GM19328 (cell line): ENCODE data around the gene KRTAP5-5.
"Not testable (repeated sequence)": the region's sequence is repeated elsewhere in the genome, so short reads cannot be mapped to it uniquely, and the experiment has no call there.

Experiments
- ATAC-seq: cut with Tn5 transposase; IDR thresholded peaks from one replicate; pipeline ENCODE4 v1.9.1; 2021; ENCODE audit warnings: mild to moderate bottlenecking, moderate library complexity; ENCODE audit not compliant: unreplicated experiment

KRTAP5-5 gene

DNA sequence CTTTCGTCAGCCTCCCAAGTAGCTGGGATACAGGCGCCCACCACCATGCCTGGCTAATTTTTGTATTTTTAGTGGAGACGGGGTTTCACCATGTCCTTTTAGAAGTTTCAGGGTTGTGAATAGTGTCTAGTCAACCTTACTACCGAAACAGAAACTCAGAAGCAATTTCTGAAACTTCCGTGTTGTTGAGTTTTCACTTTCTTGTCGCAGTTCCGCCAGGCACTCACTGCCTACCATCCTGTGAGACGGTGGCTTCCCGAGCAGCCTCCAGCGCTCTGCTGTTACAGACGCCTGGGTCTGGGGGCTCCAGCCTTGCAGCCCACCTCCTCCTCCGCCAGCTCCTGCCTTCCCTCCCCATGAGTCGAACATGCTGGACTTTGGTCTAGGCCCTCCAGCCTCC is 23.7 kb upstream of the KRTAP5-5 start:
- not testable (repeated sequence) for ATAC-seq

DNA sequence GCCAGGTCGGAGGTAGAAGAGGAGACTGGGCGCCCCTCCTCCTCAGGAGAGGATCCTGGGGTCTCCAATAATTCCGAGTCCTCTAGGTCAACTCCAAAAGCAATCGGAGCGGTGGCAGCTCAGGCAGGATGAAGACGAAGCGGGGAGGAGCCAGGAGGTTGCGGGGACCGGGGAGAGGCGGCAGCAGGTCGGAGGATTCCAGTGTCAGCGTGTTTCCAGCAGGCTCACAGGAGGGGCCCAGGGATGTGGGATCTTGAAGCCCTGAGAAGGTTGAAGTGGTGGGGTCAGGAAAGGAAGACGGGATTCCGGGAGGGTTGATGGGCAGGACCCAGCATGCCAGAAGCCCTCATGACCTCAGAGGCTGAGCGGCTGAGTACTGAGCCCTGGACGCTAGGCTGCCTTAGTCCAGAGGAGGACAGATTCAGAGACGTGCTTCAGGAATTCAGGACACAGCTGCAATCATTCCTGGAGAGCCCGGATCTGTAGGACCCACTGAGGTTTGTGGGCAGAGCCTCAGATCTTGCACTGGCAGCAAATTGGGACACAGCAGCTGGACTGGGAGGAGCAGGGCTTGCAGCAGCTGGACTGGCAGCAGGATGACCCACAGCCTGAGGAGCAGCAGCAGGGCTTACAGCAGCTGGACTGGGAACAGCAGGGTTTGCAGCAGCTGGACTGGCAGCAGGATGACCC is 22.3 kb upstream of the KRTAP5-5 start:
- not testable (repeated sequence) for ATAC-seq

DNA sequence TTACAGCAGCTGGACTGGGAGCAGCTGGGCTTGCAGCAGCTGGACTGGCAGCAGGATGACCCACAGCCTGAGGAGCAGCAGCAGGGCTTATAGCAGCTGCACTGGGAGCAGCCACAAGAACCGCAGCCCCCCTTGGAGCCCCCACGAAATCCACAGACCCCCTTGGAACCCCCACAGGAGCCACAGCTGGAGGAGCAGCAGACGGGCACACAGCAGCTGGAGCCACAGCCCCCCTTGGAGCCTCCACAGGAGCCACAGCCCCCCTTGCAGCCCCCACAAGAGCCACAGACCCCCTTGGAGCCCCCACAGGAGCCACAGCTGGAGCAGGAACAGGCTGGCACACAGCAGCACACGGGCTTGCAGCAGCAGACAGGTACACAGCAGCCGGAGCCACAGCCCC is 21.7 kb upstream of the KRTAP5-5 start:
- ATAC-seq: not testable (repeated sequence)

DNA sequence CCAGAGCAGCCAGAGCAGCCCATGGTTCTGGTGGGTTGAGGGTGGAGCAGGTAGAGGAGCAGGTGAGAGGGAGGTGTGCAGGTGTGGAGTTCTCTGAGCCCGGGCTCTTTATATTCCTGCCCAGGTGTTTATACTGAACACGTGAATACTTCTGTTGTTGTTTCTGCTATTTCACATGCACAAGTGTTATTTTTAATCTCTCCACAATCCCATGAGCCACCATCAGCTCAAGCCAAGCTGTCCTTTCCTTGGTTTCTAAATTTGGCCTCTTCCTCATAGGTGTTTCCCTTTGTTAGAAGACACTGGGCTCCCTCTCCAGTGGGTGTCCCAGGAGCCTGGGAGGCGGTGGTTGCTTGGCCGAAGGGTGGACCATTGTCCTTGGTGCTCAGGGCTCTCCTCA is 21.2 kb upstream of the KRTAP5-5 start, which contains the start of gene KRTAP5-3:
TSS of gene KRTAP5-3 (minus strand) at position 101 of the 400 bp plus-strand sequence. CDS start at position 23, 78 bp downstream.
- no peak for ATAC-seq

DNA sequence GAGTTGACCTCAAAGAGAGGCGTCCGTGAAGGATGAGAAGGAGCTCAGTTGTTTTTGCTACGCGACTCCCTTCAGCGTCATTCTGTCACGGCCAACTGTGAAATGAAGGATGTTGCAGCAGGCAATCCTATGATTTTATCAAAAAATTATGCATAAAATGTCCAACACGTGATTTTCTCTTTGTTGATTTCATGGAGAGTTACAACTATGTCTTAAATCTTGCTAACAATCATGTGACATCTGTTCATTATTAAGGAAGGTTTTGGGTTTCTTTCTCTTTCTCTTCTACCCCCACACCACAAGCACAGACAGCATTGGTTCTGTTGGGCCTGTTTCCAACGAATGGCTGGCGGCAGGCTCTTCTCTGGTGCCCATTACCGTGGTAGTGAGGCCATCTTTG is 11.3 kb upstream of the KRTAP5-5 start:
- no peak for ATAC-seq

DNA sequence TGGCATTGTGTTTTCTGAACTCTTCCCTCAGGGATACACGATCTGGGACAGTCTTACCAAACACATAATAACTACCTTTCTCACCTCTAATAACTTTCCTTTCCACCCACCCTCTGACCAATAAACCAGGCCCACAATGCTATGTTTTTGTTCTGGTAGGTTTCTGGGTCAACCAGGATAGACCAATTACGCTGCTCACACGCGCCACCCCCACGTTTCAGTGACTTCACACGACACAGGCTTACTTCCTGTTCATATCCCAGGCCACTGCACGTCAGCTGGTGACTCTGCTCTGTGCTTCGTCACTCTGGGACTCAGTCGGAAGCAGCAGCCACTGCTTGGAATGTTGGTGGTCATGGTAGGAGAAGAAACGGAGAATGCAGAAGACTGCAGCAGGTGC is 10.1 kb upstream of the KRTAP5-5 start:
- no peak for ATAC-seq

DNA sequence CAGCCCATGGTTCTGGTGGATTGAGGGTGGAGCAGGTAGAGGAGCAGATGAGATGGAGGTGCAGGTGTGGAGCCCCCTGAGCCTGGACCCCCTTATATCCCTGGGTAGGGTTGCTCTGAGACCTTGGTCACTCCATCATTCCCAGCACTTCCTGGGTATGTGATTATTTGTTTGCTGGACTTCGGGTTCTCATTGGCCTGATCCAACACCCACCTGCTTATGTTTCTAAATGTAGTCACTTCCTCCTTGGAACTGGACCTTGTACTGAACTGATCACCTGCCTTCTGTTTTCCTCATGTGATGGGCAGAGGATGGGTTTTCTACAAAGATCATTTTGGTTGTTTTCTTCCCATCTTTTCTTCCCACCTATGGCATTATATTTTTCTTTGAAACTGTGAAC is 7.5 kb upstream of the KRTAP5-5 start, which contains the start of gene KRTAP5-4:
TSS of gene KRTAP5-4 (minus strand) at position 53 of the 400 bp plus-strand sequence. CDS start at position 8, 45 bp downstream.
- ATAC-seq: no peak

DNA sequence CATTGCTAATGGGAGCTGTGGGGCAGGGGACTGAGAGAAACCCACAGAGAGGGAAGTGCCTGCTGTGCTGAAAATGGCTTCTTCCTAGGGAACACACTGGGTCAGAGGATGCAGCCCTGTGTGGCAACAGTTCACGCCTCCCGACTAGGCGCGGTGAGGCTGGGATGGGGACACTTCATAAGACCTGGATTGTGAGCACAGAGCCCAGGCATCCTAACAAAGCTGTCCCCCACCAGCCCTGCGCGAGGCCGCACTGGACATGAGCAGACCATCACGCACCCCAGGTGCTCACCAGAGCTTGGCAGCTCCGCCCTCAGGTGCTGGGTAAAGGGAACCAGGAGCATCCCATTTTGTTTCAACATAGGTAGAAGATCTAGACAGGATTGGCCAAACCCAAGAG is 5.9 kb upstream of the KRTAP5-5 start:
- no peak for ATAC-seq

DNA sequence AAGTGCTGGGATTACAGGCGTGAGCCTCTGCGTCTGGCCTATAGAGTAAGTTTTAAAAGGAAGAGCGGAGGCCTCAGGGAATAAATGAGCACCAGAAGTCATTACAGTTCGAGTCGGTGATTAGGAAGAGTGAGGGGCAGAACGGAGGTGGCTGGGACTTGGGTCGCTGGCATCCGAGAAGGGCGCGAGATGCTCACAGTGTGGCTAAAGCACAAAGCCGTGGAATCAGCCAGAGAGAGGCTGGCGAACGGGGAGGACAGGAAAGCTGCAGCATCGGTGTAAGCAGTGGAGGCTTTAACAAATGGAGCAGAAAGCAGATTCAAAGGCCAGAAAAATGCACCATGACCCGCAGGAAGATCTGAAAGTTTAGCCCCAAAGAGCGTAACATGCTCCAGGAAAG is 5.0 kb upstream of the KRTAP5-5 start:
- no peak for ATAC-seq

DNA sequence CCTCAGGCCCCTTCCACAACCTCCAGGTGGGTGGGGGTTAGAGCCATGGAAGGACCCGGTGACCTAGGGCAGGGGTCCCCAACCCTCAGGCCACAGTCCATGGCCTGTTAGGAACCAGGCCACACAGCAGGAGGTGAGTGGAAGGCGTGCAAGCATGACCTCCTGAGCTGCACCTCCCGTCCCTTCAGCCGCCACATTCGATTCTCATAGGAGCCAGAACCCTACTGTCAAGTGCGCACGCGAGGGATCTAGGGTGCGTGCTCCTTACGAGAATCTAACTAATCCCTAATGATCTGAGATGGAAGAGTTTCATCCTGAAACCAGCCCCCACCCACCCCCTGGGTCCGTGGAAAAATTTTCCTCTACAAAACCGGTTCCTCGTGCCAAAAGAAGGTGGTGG is 4.0 kb upstream of the KRTAP5-5 start:
- no peak for ATAC-seq

DNA sequence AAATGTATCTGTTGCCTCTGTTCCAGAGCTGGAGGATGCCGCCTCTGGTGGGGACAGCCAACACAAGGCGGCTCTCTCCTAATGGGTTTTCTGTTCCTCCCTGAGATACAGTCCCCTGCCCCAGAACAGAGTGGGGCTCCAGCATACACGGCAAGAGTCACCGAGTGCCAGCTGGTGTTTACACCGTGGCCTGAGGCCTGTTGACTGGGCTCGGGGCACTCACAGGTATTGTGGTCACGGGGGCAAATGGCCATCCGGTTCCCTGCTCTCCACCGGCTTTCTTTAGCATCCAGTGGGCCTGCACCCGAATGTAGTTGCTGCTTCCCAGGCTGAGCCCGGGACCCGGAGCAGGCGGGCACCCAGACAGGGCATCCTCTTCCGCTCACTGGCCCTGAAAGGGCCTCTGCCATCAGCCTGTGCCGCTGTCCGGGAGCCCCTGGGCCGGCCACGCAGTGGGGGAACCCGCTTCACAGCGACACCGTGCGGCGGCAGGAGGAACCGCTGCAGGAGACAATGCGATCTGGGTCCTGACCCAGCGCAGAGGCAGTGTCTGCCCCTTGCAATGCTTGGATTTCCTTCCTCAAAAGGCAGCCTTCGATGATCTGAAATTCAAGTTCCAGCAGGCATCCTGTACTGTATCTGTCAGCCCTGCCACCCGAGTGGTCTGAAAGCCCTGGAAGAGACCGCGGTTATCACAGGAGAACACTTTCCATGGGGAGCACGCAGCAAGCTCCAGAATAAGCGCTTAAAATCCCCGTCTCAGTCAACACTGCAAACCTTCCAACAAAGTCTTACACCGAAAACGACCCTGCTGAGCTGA is 859 bp upstream of the KRTAP5-5 start:
- no peak for ATAC-seq

DNA sequence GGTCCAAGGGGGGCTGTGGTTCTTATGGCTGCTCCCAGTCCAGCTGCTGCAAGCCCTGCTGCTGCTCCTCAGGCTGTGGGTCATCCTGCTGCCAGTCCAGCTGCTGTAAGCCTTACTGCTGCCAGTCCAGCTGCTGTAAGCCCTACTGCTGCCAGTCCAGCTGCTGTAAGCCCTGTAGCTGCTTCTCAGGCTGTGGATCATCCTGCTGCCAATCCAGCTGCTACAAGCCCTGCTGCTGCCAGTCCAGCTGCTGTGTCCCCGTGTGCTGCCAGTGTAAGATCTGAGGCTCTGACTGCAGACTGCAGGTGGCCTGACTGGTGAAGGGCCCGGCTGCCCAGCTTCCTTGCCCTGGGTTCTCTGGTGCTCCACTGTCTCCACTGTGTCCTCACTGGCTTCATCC is 696 bp downstream of the KRTAP5-5 start:
- no peak for ATAC-seq

DNA sequence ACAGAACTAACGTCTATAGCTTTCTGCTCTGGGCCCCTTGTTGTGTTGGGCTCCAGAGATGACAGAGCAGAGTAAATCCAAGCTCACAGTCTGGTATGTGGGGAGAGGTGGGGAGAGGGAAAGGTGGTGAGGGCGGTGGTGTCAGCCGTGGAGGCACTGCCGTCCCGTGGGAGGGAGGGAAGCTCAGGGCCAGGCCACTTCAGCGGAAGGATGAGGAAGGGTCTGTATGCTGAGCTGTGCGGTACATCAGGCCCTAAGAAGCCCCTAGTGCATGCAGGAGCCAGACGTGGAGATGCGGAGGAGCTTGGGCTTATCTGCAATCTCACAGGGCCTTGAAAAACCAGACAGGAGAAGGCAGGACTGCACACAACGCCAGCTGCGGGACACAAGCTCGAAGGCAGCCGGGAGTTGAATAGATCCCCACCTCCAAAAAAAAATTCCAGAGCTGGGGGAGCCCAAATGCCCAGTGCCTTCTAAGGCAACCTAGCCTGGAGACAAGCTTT is 1.5 kb downstream of the KRTAP5-5 start:
- ATAC-seq: no peak

DNA sequence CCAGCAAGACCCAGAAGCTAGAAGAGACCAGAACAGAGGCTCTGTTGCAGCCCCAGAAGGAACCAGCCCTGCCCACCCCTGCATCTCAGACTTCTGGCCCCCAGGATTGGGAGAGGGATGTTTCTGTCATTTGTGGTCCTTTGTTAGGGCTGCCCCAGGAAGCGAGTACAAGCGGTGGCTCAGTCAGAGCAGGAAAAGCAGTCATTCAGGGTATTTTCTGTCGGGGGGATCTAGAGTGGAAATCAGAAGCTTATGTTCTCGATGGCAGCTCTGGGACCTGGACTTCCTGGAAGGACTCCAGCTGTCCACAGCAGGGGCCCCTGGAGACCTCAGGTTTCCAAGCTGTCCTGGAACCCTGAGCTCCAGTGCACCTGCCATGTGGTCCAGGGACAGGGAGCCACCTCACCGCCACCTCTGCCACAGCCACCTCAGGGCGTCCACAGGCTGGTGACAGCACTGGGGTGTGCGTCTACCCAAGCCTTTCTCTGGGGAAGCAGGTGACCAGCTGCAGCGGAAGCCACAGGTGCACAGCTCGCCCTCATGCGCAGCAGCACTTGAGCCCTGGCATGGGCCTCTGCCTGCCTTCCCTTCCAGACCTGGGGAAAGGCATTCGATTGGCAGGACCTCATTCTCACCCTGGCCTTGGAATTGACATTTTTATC is 2.6 kb downstream of the KRTAP5-5 start:
- ATAC-seq: no peak

DNA sequence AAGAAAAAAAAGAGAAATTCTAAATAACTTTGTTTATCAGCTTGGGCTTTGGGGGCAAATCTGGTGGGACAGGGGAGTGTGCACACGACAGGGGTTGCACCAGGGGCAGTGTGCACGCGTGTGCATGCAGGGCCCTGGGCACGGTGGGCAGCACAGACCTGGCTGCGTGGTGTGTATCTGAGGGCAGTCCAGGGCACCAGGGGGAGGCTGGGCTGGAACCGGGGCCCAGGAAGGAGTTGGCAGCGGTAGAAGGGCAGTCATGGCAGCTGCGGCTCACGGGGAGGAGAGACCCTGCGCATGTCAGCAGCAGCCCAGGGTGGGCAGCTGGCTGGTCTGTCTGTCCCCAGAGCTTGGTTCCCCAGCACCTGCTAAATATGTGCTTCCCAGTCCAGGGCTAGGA is 4.3 kb downstream of the KRTAP5-5 start:
- no peak for ATAC-seq

DNA sequence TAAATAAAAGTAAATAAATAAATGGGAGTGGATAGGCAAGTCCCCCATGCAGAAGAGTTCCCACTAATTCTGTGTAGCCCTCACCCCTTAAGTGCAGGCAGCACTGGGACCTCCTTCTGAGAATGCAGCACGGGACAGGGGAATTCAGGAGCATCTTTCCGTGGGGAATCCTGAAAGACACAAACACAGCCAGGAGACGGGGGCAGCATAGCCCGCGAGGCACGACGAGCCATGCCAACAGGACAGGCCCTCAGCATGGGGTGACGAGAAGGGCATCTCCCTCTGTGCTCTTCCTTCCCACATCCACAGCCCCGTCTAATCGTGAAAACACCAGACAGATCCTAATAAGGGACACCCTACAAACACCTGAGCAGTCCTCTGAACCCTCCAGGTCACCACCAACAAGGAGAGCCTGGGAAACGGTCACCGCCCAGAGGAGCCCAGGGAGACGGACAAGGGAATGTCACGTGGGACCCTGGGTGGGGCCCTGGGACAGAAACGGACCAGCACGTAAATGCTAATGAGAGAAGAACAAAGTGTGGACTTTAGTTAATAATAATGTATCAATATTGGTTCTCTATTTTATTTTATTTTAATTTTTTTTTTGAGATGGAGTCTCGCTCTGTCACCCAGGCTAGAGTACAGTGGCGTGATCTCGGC is 6.8 kb downstream of the KRTAP5-5 start:
- no peak for ATAC-seq

DNA sequence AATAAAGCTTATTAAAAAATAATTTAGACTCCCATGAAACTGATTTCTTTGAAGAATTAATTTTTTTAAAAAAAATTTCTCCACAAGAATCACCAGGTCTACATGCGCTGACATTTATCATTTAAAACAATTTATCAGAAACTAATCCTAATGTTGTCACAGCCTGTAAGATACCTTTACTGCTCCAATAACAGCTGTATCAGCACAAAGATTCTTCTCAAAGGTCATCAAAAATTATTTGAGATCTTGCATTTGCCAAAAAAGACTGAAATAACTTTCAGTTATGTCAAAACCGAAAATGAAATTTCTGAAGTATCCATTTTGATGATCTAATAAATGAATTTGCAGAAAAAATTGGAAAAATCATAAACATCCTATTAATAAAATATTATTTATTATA is 8.1 kb downstream of the KRTAP5-5 start:
- ATAC-seq: no peak

DNA sequence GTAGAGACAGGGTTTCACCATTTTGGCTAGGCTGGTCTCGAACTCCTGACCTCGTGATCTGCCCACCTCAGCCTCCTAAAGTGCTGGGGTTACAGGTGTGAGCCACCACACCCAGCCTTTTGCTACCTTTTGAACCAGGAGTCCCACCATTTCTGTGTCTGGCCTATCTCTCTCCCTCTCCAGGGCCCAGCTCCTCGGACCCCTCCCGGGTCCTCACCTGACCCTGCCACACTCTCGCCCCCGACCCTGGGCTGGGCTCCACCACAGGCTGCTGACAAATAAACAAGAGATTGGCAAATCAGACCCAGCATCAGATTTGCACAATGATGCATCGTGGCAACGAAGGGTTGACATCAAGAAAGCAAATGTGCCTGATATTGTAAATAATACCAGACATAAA is 8.8 kb downstream of the KRTAP5-5 start:
- ATAC-seq: no peak

DNA sequence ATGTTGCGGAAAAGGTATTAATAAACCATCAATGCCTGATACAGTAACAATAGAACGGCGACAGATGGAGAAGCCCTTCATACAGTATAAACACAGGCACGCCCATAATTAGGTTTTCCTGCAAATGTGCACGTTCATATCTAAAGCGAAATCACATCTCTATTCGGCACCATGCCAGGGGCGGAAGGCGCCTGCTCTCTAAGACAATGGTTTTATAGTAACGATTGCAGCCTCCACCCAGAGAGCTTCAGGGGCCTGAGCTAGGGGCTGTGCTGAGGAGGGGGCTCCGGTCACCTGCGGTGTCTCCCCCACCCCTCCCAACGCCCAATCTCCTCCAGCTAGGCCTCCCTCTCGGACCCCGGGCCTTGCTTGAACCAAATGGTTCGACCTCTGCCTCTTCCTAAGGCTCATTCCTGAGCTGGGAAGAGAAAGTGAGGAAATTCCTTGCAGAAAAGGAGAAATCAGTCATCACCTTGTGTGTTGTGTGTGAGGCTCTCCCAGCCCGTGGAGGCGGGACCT is 9.6 kb downstream of the KRTAP5-5 start:
- no peak for ATAC-seq

DNA sequence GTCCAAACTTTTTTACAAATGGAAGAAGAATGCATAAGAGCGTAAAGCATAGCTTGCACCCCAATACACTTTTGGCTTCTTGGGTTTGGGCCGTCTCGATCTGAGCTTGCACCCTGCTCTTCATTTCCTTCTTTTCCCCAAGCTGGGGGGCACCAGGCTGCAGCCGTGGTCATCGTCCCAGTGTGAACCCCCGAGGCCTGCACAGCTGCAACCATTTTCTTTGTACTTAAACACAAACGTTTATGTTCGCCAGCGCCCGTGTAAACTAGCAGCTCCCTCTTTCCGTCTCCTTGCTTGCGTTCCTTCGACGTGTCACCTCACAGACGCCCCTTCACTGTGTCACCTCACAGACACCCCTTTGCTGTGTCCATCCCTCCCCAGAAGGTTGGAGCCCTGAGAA is 10.1 kb downstream of the KRTAP5-5 start:
- ATAC-seq: no peak
